Esophagus muscularis mucosa (tissue), 4 donors: ENCODE data around the gene CEP68. TPM values are rescaled to one million over a fixed set of nuclear protein-coding genes. Genes with fewer than 3 reads are reported as not detected.

Source experiments
- DNase-seq: peaks from one replicate; pipeline ENCODE4 v3.0.0-alpha.2; 2017; ENCODE audit errors: extremely low spot score
- H3K27ac ChIP-seq, 4 donors: fragments of 200-600 bp; sonication (generic); replicated peaks in 1 of 4; 1 replicate in 3 of 4; 2 replicates in 1 of 4; pipeline ENCODE4 v1.5.1; 2016 to 2019; ENCODE audit warnings: mild to moderate bottlenecking in 1 of 4
- H3K27me3 ChIP-seq, 4 donors: fragments of 200-600 bp; sonication (generic); one replicate each; pipeline versions ENCODE4 v1.5.1 to v1.6.0; 2016 to 2019
- H3K36me3 ChIP-seq, 4 donors: fragments of 200-600 bp; sonication (generic); one replicate each; pipeline ENCODE4 v1.5.1; 2016 to 2019
- H3K4me1 ChIP-seq, 4 donors: fragments of 200-600 bp; sonication (generic); one replicate each; pipeline ENCODE4 v1.5.1; 2016 to 2019
- H3K4me3 ChIP-seq, 4 donors: fragments of 200-600 bp; sonication (generic); 1 replicate in 2 of 4; 2 replicates in 2 of 4; pipeline ENCODE4 v1.5.1; 2016 to 2019; ENCODE audit warnings: mild to moderate bottlenecking in 4 of 4, moderate library complexity in 1 of 4
- H3K9me3 ChIP-seq, 4 donors: fragments of 200-600 bp; sonication (generic); 1 replicate in 3 of 4; 2 replicates in 1 of 4; pipeline ENCODE4 v1.5.1; 2016 to 2019
- EP300 ChIP-seq: sonication (generic); formaldehyde crosslinking; IDR thresholded peaks from one replicate; pipeline ENCODE4 v1.6.1; 2017; ENCODE audit warnings: antibody characterized with exemption
- POLR2A ChIP-seq: fragments of 450-650 bp; IDR thresholded peaks from one replicate; pipeline ENCODE4 v1.6.1; 2017; ENCODE audit warnings: antibody characterized with exemption, moderate library complexity, mild to moderate bottlenecking, low read depth
- POLR2AphosphoS5 ChIP-seq, 2 donors: sonication (generic); formaldehyde crosslinking; IDR thresholded peaks; one replicate each; pipeline ENCODE4 v1.6.1; 2017; ENCODE audit warnings: antibody characterized with exemption in 2 of 2
- WGBS: methylation state at CpG from one replicate; pipeline ENCODE4 v1.1.5; 2018; 5-methylcytosine and 5-hydroxymethylcytosine counted together
- intact Hi-C: fragments of 100-400 bp; cut with DNase I; formaldehyde crosslinking; loops from one replicate; pipeline ENCODE4 v1.15.1; 2023
- total RNA-seq, 4 donors: library from RNA; depleted of rRNA; stranded (reverse); fragments of >200 nt; gene quantifications; one replicate each; pipeline versions ENCODE4 v1.1.0 to v1.2.1, GENCODE V29; 2016
- TF ChIP-seq, protein P1 (sequence below), 3 experiments: fragments of 200-600 bp in 2 of 3; fragments of 450-650 bp in 1 of 3; sonication (generic) in 2 of 3; IDR thresholded peaks; one replicate each; pipeline ENCODE4 v1.5.1; 2017 to 2019; ENCODE audit warnings: antibody characterized with exemption in 3 of 3, mild to moderate bottlenecking in 2 of 3, moderate library complexity in 1 of 3

Gene CEP68
- total RNA-seq, 4 donors from 2014 or later: 21.6 to 39.3 (median 28.6) TPM

DNA sequence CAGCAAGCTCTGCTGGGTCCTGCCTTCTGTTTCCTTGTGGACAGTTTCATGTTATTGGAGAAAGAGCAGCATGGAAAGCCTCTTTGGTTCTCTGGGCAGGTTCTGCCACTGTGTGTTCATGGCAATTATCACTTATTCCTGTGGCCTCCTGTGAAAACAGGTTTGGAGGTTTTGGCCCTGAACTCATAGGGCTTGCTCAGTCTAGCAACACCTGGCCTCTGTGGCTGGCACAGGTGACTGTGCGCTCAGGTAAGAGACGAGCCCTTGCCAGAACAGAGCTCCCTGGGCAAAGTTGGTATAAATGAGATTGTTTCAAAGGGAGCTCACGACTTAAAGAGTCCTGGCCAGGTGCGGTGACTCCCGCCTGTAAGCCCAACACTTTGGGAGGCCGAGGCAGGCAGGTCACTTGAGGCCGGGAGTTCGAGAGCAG is 5.7 kb downstream of the CEP68 start:
- no peak overlapping the region for H3K4me3 ChIP-seq
- DNase-seq: no peak
- WGBS: 100% methylated on average over 1 of the region's 8 CpGs
- no peak overlapping the region for H3K27ac ChIP-seq
- intact Hi-C loops: loop anchor here (10.0 kb wide), 1 partner anchor 373 kb away; the partner anchor contains the start of gene SPRED2
- H3K4me1 ChIP-seq: peaks cover 89 to 96% (median 91%) of the 10 kb centered on the region in 4 donors
- TF ChIP-seq POLR2AphosphoS5 (IDR thresholded peaks at IDR 0.05) (no peak), POLR2A (no peak), EP300 (no peak)
- TF ChIP-seq, protein P1, sequence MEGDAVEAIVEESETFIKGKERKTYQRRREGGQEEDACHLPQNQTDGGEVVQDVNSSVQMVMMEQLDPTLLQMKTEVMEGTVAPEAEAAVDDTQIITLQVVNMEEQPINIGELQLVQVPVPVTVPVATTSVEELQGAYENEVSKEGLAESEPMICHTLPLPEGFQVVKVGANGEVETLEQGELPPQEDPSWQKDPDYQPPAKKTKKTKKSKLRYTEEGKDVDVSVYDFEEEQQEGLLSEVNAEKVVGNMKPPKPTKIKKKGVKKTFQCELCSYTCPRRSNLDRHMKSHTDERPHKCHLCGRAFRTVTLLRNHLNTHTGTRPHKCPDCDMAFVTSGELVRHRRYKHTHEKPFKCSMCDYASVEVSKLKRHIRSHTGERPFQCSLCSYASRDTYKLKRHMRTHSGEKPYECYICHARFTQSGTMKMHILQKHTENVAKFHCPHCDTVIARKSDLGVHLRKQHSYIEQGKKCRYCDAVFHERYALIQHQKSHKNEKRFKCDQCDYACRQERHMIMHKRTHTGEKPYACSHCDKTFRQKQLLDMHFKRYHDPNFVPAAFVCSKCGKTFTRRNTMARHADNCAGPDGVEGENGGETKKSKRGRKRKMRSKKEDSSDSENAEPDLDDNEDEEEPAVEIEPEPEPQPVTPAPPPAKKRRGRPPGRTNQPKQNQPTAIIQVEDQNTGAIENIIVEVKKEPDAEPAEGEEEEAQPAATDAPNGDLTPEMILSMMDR (IDR thresholded peaks at IDR 0.05): no peak
- no peaks in the 10 kb centered on the region for H3K9me3 ChIP-seq
- H3K36me3 ChIP-seq: no peaks in the 10 kb centered on the region
- H3K27me3 ChIP-seq: no peaks in the 10 kb centered on the region

DNA sequence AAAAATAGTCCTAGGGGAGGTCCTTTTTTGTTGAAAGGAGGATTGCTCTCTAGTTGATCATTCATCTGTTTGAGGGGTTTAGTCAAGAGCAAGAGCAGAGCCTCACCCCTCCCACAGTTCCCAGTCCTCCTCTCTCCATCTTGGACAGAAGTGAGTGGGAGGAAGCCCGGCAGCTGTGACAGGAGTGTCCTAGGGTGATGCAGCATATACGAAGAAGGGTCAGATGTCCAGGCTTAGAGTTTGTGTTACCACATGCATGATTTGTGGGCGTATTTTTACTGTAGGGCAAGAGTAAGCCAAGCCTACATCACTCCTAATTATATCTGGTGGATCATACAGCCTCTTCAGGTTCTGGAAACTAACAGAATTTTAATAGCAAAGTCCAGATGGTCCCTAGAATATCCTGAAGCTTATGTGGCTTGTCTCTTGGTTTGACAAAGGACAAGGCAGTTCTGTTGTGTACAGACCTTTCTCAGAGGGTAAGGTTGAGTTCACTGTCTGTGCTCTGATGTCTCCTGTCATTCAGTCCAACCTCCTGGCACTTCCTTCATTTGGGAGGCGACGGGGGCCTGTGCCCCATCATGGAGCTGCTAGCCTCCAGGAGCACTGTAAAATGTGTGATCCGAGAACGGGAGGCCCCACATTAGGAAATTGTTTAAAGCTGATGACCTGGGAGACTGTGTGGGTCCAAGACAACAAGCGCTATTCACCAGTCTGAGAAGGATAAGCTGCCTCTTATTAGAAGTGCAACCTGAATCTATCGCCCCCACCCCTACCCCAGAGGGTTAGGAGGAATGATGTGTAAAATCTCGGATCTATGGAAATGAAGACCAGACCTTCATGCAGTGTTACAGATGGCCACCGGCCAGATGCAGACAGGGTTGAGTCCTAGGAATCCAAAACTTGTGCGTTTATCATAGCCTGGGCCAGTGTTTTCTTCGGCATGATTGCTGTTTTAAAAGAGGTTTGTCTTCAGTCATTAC is 6.9 kb downstream of the CEP68 start:
- H3K27me3 ChIP-seq: no peaks in the 10 kb centered on the region
- no peak overlapping the region for H3K4me3 ChIP-seq
- TF ChIP-seq POLR2AphosphoS5 (IDR thresholded peaks at IDR 0.05) (no peak), POLR2A (no peak)
- peaks cover 89 to 93% (median 90%) of the 10 kb centered on the region in 4 donors for H3K4me1 ChIP-seq
- no peak for DNase-seq
- H3K9me3 ChIP-seq: no peaks in the 10 kb centered on the region
- WGBS: 70% methylated on average over 13 of the region's 13 CpGs
- no peaks in the 10 kb centered on the region for H3K36me3 ChIP-seq
- H3K27ac ChIP-seq: peak overlapping the region in 2 of 4 donors; percentile 30 to 68
- intact Hi-C loops: loop anchor here (10.0 kb wide), 1 partner anchor 372 kb away; the partner anchor contains the start of gene SPRED2

DNA sequence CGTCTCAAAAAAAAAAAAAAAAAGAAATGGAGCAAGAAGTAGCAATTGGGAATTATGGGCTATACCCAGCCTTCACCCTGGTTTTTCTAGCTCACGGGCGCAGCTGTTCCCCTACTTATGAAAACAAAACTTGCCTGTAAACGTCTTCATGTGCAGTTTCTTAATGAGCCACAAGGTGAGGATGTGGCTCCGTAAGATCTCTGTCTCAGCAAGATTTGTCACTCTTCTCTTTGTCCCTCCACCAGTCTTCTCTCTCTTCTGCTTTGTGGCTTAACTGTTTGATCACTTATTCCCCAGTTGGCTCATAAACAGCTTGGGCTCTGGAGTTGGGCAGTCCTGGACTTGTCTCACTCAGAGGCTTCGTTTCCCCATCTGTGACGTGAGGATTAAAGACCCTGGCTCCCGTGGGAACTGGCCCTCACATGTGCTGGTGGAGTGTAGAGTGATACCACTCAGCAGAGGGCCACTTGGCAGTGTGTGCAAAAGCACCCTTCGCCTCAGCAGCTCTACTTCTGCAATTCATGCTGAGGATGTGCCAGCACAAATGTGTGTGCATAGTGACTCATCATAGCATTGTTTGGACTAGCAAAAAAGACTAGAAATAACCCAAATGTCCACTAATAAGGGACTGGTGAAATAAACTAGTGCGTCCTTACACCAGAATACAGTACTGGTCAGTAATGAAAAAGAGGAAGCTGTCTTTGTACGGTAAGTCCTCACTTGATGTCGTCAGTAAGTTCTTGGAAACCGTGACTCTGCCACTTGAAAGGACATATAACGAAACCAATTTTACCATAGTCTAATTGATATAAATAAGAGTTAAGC is 8.7 kb downstream of the CEP68 start:
- H3K27ac ChIP-seq: peak overlapping the region; percentile 19 to 68 (median 42)
- intact Hi-C loops: loop anchor here (5.0 to 10.0 kb wide), 2 partner anchors 122 to 370 kb away; partner anchors contain the start of gene SPRED2
- WGBS: 34% methylated on average over 14 of the region's 14 CpGs
- H3K36me3 ChIP-seq: peaks cover 0 to 8% (median 4%) of the 10 kb centered on the region in 4 donors
- DNase-seq: no peak
- H3K4me3 ChIP-seq: peak overlapping the region in 1 of 4 donors; percentile 4
- no peaks in the 10 kb centered on the region for H3K9me3 ChIP-seq
- TF ChIP-seq, protein P1 (IDR thresholded peaks at IDR 0.05): peak; percentile 61 to 78 (median 72)
- TF ChIP-seq POLR2A: no peak
- TF ChIP-seq EP300: peak; percentile 27
- TF ChIP-seq POLR2AphosphoS5 (IDR thresholded peaks at IDR 0.05): peak; percentile 19 to 34
- H3K4me1 ChIP-seq: peaks cover 87 to 95% (median 91%) of the 10 kb centered on the region in 4 donors
- H3K27me3 ChIP-seq: no peaks in the 10 kb centered on the region

DNA sequence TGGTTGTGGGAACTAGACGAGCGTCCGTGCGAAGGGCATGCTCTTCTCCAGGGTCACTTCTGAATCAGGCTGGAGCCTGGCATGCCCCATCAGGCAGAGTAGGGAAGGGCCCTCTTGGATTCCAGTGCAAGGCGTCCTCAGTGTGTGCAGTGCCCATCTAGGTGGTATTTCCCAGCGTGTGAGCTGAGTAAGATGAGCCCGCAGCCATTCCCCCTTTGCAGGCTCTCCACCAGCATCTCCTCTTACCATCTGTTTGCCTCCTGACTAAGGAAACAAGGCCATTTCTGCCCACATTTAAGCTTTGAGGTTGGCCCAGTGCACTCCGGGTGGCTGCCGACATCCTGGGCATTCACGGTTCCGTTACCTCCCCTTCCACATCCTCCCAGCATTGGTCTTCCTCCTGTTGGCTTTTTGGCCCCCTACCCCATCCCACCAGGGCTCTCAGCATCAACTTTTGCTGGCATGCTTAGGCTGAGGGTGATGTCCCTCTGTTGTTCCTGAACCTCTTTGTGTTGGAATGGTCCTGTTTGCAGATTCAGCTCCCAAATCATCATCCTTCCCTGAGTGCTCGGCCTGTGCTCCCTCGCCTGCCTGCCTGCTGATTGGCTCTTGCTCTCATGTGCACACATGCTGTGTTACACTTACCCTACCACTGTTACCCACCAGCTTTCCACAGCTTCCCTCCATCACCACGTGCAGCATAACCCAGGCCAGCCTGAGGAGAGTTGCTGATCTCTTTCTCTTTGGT is 11.8 kb downstream of the CEP68 start:
- Histone ChIP-seq H3K27me3 (no peaks in the 10 kb centered on the region), H3K4me1 (peaks cover 77 to 83% (median 81%) of the 10 kb centered on the region in 4 donors), H3K27ac (no peak overlapping the region), H3K4me3 (no peak overlapping the region), H3K36me3 (peaks cover 5 to 38% (median 24%) of the 10 kb centered on the region in 4 donors), H3K9me3 (no peaks in the 10 kb centered on the region)
- no peak for DNase-seq
- WGBS: 84% methylated on average over 13 of the region's 14 CpGs
- no peak for TF ChIP-seq POLR2AphosphoS5 (IDR thresholded peaks at IDR 0.05)
- intact Hi-C loops: loop anchor here (5.0 to 10.0 kb wide), 2 partner anchors 119 to 367 kb away; partner anchors contain the start of gene SPRED2

DNA sequence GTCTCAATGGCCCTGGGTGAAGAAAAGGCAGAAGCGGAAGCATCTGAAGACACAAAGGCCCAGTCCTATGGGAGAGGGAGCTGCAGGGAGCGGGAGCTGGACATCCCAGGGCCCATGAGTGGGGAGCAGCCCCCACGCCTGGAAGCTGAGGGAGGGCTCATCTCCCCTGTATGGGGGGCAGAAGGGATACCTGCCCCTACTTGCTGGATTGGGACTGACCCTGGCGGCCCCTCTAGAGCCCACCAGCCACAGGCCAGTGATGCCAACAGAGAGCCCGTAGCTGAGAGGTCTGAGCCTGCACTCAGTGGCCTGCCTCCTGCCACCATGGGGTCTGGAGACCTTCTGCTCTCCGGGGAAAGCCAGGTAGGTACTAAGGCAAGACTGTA is 13.2 kb downstream of the CEP68 start:
- Histone ChIP-seq H3K27ac (peak overlapping the region; percentile 61 to 70 (median 66)), H3K4me1 (peaks cover 69 to 84% (median 74%) of the 10 kb centered on the region in 4 donors), H3K36me3 (peaks cover 5 to 52% (median 31%) of the 10 kb centered on the region in 4 donors), H3K4me3 (no peak overlapping the region), H3K9me3 (no peaks in the 10 kb centered on the region), H3K27me3 (no peaks in the 10 kb centered on the region)
- WGBS: 74% methylated on average over 6 of the region's 6 CpGs
- intact Hi-C loops: loop anchor here (5.0 to 10.0 kb wide), 2 partner anchors 118 to 365 kb away; partner anchors contain the start of gene SPRED2
- TF ChIP-seq, protein P1 (IDR thresholded peaks at IDR 0.05): no peak
- TF ChIP-seq POLR2AphosphoS5 (IDR thresholded peaks at IDR 0.05): no peak
- TF ChIP-seq EP300: no peak
- no peak for TF ChIP-seq POLR2A
- DNase-seq: no peak
